GM12875 (cell line): ENCODE results near the gene MYLK4.

ENCODE experiments used
- H3K4me3 ChIP-seq: one replicate; pipeline ENCODE4 v1.5.1; 2011; ENCODE audit warnings: low read depth, low read length, control low read depth
- CTCF ChIP-seq: IDR thresholded peaks from 2 replicates; pipeline ENCODE4 v1.5.1; 2011; ENCODE audit warnings: low read depth, mild to moderate bottlenecking, control low read depth, inconsistent platforms, low read length, moderate library complexity, borderline replicate concordance; ENCODE audit not compliant: insufficient read depth

The MYLK4 gene

DNA sequence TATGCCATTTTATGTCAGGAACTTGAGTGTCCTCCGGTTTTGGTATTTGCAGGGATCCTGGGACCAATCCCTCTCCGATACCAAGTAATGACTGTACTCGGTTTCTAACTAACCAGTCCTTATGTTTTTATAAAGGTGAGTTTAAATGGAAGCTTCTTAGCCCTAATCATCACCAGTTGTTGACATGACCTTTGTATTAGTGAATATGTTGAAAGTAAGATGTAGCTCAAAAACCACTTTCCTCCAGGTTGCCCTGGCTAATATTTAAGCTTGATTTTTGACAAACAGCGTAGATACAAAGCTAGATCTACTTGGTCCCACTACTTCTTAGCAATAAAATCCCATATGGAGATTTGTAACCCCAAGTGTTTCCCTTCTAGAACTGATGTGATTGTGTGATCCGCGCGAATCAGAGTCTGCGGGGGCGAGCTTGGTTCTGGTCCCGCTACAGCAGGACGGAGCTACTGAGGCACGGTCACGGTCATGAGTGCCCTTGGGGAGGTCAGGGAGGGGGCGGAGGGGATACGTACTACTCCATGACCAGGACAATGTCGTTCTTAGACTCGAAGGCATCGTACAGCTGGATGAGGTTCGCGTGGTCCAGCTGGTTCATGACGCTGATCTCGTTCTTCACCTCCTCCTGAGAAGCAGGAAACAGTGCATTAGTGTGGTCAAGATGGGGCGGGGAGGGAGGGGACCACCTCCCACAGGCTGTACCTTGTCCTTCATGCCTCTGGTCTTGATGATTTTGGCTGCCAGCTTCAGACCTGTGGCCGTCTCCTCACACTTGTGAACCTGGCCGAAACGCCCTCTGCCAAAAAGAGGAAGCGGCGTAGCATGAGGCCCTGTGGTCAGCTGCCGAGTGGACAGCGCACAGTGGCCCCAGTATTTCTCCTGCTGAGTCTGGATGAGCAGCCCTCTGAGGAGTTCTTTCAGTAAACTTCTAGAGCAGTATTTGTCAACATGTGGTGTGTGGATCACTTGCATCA is 65.7 kb downstream of the MYLK4 start:
- no peak overlapping the region for H3K4me3 ChIP-seq
- no peak for TF ChIP-seq CTCF

GRCh38 chr6:2684103-2684749 is 66.5 kb downstream of the MYLK4 start:
- H3K4me3 ChIP-seq: no peak overlapping the region
- TF ChIP-seq CTCF: no peak

DNA sequence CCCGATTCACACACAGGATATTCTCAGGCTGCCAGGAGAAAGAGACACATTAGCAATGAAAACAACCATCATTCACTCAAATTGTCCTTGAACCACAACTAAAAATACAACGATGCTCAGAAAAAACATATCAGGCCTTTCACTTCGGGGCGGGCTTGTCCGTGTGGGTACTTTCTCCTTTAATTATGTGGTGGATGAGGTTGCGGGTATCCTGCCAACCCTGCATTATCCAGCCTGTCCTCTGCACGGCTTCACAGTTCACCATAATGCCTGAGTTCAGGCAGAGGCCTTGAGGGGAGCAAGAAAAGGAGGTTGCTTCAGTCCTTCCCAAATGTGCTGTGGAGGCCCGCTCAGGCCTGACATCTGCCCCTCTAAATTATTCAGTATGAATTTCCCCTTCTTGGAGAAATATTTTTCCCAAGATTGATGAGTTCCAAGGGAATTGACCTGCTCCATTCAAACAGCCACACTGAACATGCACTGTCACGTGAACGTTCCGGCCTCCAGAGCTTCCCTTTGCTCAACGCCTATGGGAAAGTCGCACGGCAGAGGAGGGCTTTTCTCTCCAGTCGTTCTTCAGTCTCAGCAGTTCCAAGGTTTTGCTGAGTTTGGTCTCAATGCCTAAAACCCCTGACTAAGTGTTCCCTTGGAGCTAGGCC is 70.3 kb downstream of the MYLK4 start:
- no peak for TF ChIP-seq CTCF
- H3K4me3 ChIP-seq: no peak overlapping the region

DNA sequence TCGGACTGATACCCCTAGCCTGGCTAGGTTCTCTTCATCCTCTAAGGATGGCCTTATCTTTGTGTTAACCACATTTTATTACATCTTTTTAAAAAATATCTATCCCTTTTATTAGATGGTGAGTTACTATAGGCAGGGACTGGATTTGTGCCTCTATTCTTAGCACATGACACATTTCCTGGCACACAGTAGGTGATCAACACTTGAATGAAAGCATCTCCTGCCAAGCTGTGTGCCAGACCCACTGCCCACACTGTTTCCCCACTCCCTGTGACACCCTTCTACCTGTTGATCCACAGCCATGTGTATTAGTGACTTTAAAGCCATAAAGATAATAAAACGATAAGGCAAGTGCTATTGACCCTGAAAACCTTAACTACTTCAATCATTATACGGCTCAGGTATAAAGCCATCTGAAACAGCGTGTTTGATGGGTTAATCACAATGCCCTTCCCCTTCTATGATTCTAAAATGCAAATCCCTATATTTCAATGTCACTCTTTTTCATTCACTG is 73.6 kb downstream of the MYLK4 start:
- no peak overlapping the region for H3K4me3 ChIP-seq
- TF ChIP-seq CTCF: no peak

- no peak overlapping the region for H3K4me3 ChIP-seq
- no peak for TF ChIP-seq CTCF
These were observed 74.7 kb downstream of the MYLK4 start for GRCh38 chr6:2676048-2676447.

DNA sequence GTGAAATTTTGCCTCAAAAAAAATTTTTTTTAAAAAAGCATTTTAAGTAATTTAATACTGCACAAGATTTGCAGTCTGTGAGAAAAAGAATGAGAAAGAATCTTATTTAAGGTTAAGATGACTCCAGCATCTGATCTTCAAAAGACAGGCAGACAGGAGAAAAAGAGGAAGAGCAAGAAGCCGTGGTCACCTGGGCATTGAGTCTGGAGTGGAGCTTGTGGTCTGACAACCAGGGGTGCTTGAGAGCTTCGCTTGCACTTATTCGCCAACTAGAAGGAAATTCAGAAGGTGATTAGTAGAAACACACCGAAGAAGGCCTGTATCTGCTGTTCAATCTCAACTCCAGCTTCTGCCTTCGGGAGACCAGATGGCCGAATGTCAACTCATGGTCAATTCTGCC is 75.9 kb downstream of the MYLK4 start:
- no peak for TF ChIP-seq CTCF
- H3K4me3 ChIP-seq: no peak overlapping the region
